ENCODE results near the gene TTLL6.
A peak's percentile ranks its signal among the peaks of the same experiment; 100 is the strongest.

TTLL6 gene

DNA sequence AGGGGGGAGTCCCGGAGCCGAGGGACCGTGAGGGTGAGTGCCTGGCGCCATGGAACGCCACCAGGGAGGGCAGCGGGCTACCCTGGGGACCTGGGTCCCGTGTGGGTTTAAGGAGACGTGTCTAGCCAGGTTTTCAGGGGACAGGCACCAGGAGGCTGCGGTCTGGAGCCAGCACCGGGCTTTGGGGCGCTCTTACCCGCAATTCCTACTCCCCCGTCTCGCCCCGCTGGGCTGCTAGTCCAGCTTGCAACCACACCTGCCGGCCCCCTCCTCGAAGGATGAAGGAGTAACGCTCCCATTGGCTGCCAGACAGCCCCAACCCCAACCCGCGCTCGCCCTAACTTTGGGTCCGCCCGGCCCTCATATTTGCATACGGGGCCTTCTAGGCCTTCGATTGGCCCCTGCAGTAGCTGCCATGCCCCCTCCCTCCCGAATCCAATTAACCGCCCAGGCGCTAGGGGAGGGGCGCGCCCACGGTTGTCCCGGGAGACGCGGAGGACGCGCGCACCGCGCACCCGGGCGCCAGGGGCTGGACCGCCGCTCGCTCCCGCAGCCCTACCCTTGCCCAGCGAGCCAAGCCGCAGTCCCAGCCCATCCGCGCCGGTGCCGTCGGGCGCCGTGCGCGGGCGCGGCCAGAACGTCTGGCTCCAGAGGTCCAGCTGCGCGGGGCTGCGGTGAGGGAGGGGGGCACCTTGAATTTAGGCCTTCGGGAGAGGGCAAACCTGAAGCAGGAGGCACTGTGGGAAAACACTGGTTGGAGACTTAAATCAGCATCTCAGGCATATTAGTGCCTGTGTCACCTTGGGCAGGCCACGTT is at the start of gene TTLL6:
TTLL6 (minus strand) TSS at position 456 of the 817 bp plus-strand sequence; CDS start at position 299, 157 bp downstream.
- Histone ChIP-seq H3K27me3 (ENCODE audit: control insufficient read depth, low read length) (peaks cover 50% of the 10 kb centered on the region), H3K4me1 (ENCODE audit: control insufficient read depth, low read length) (peaks cover 8% of the 10 kb centered on the region), H3K79me2 (ENCODE audit: control insufficient read depth, low read length) (no peaks in the 10 kb centered on the region), H3K4me3 (ENCODE audit: low read length) (peak within 1 kb of the TSS; percentile 59), H3K4me2 (ENCODE audit: low read length) (peak within 1 kb of the TSS; percentile 64), H3K9me2 (replicated peaks; ENCODE audit: control insufficient read depth, low read length) (no peaks in the 10 kb centered on the region), H3K36me3 (ENCODE audit: control insufficient read depth, low read length) (no peaks in the 10 kb centered on the region), H3K27ac (ENCODE audit: low read depth, low read length) (no peak within 1 kb of the TSS), H4K20me1 (ENCODE audit: control insufficient read depth, insufficient read depth, low read depth, low read length) (no peaks in the 10 kb centered on the region), H3K9me3 (ENCODE audit: control insufficient read depth, insufficient read depth, low read length) (no peaks in the 10 kb centered on the region), H3F3A (ENCODE audit: control insufficient read depth, insufficient read depth) (no peaks in the 10 kb centered on the region)
- TF ChIP-seq EZH2phosphoT487 (IDR thresholded peaks at IDR 0.05; ENCODE audit: borderline replicate concordance, low read length): no peak; the same call in 1 of the 2 replicates
- TF ChIP-seq, protein P1, sequence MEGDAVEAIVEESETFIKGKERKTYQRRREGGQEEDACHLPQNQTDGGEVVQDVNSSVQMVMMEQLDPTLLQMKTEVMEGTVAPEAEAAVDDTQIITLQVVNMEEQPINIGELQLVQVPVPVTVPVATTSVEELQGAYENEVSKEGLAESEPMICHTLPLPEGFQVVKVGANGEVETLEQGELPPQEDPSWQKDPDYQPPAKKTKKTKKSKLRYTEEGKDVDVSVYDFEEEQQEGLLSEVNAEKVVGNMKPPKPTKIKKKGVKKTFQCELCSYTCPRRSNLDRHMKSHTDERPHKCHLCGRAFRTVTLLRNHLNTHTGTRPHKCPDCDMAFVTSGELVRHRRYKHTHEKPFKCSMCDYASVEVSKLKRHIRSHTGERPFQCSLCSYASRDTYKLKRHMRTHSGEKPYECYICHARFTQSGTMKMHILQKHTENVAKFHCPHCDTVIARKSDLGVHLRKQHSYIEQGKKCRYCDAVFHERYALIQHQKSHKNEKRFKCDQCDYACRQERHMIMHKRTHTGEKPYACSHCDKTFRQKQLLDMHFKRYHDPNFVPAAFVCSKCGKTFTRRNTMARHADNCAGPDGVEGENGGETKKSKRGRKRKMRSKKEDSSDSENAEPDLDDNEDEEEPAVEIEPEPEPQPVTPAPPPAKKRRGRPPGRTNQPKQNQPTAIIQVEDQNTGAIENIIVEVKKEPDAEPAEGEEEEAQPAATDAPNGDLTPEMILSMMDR (IDR thresholded peaks at IDR 0.05; ENCODE audit: low read depth, low read length, poor library complexity, severe bottlenecking): no peak

DNA sequence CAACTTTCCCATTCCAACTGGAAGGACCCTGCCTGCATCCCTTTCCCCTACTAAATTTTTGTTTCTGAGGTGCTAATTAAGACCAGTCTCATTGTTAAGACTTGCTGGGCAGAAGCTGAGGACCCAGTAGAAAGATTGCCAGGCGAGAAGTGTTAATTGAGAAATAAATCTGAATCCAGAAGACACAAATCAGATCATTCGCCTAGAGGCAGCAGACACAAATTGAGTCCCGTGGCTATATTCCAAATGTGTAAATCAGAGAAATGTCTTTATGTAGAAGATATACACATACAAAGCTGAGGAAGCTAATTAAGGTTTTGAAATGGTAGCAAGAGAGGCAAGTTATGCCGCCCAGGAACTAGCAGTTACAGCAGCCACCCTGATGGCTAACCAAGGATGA is 43.4 kb upstream of the TTLL6 start:
- Histone ChIP-seq H3K4me1 (ENCODE audit: control insufficient read depth, low read length) (no peaks in the 10 kb centered on the region), H3K4me3 (ENCODE audit: low read length) (no peak overlapping the region), H3K9me2 (replicated peaks; ENCODE audit: control insufficient read depth, low read length) (no peaks in the 10 kb centered on the region), H3K36me3 (ENCODE audit: control insufficient read depth, low read length) (no peaks in the 10 kb centered on the region), H3K27me3 (ENCODE audit: control insufficient read depth, low read length) (no peaks in the 10 kb centered on the region), H3K9me3 (ENCODE audit: control insufficient read depth, insufficient read depth, low read length) (no peaks in the 10 kb centered on the region), H3K4me2 (ENCODE audit: low read length) (no peak overlapping the region), H4K20me1 (ENCODE audit: control insufficient read depth, insufficient read depth, low read depth, low read length) (no peaks in the 10 kb centered on the region), H3K79me2 (ENCODE audit: control insufficient read depth, low read length) (no peaks in the 10 kb centered on the region), H3F3A (ENCODE audit: control insufficient read depth, insufficient read depth) (no peaks in the 10 kb centered on the region), H3K27ac (ENCODE audit: low read depth, low read length) (no peak overlapping the region)
- TF ChIP-seq EZH2phosphoT487 (IDR thresholded peaks at IDR 0.05; ENCODE audit: borderline replicate concordance, low read length): no peak
- TF ChIP-seq, protein P1 (IDR thresholded peaks at IDR 0.05; ENCODE audit: low read depth, low read length, poor library complexity, severe bottlenecking): no peak

DNA sequence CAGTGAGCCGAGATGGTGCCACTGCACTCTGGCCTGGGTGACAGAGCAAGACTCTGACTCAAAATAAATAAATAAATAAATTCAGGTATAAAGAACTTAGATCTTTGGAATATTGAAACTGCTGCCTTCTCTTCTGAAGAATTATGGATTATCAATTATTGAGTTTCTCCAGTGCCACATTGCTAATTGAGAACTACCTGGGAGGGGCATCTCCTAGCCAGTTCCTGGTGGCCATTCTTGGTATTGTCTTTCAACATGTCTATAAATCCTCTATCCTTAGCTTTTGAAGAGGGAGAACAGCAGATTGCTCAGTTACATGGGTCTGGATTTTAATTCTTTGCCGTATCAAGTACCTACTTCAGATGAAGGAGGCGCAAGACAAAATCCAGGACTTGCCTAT is 43.0 kb upstream of the TTLL6 start:
- Histone ChIP-seq H3K4me1 (ENCODE audit: control insufficient read depth, low read length) (no peaks in the 10 kb centered on the region), H3F3A (ENCODE audit: control insufficient read depth, insufficient read depth) (no peaks in the 10 kb centered on the region), H3K9me3 (ENCODE audit: control insufficient read depth, insufficient read depth, low read length) (no peaks in the 10 kb centered on the region), H3K27me3 (ENCODE audit: control insufficient read depth, low read length) (no peaks in the 10 kb centered on the region), H3K79me2 (ENCODE audit: control insufficient read depth, low read length) (no peaks in the 10 kb centered on the region), H3K36me3 (ENCODE audit: control insufficient read depth, low read length) (no peaks in the 10 kb centered on the region), H3K27ac (ENCODE audit: low read depth, low read length) (no peak overlapping the region), H3K4me3 (ENCODE audit: low read length) (no peak overlapping the region), H3K9me2 (replicated peaks; ENCODE audit: control insufficient read depth, low read length) (no peaks in the 10 kb centered on the region), H4K20me1 (ENCODE audit: control insufficient read depth, insufficient read depth, low read depth, low read length) (no peaks in the 10 kb centered on the region), H3K4me2 (ENCODE audit: low read length) (no peak overlapping the region)
- TF ChIP-seq, protein P1 (IDR thresholded peaks at IDR 0.05; ENCODE audit: low read depth, low read length, poor library complexity, severe bottlenecking): no peak
- TF ChIP-seq EZH2phosphoT487 (IDR thresholded peaks at IDR 0.05; ENCODE audit: borderline replicate concordance, low read length): no peak

All from DOHH2 (cell line).